Testis (tissue), 2 donors: Measurements from ENCODE around the gene CEACAM20.

ENCODE experiments used
- CTCF ChIP-seq, 3 experiments: fragments of 450-650 bp in 2 of 3; fragments of 200-600 bp in 1 of 3; sonication (generic) in 1 of 3; IDR thresholded peaks; one replicate each; pipeline ENCODE4 v1.5.1; 2016 to 2019; ENCODE audit warnings: antibody characterized with exemption in 3 of 3, mild to moderate bottlenecking in 2 of 3, moderate library complexity in 1 of 3
- POLR2A ChIP-seq: fragments of 450-650 bp; IDR thresholded peaks from one replicate; pipeline ENCODE4 v1.6.1; 2017; ENCODE audit warnings: antibody characterized with exemption, mild to moderate bottlenecking, moderate library complexity

- TF ChIP-seq CTCF (IDR thresholded peaks at IDR 0.05) (no peak), POLR2A (no peak)
These were observed 14.4 kb downstream of the CEACAM20 start for GRCh38 chr19:44515031-44515430.
